ENCODE measurements around the gene PIK3R4. TPM values are rescaled to one million over a fixed set of nuclear protein-coding genes. Genes with fewer than 3 reads are reported as not detected.

The PIK3R4 gene
- total RNA-seq, 2 donors from 2014 or later = 36.8 to 52.8 TPM

DNA sequence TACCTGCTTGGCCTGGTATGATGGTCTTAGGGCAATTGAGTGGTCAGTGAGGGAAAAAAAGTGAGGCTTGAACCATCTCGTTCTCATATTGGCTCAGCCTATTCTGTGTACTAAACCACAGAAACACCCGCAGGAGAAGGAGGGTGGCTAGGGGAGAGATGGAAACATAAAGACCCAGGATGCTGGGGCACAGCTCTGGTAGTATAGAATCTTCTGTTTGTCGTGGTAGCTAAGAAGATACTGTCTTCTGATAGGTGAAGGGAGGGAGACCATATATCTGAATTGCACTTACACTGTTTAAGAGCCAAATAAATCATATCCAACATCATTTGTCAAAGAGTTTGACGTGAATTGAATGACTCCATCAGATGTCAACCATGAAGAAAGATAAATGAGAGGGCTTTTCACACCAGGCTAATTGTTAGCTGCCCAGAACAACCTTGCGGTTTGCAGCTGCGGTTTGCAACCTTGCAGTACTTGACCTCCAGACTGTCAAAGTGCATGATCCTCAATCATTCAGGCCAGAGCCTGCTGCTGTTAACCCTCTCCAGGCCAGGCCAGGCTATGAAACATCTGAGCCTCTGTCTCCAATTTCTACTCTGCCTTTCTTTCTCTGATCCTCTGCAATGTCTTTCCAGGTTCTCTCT is 40.9 kb upstream of the PIK3R4 start:
- Histone ChIP-seq H3K27ac (no peak overlapping the region), H3K4me3 (no peak overlapping the region), H3K27me3 (replicated peaks; ENCODE audit: insufficient read depth) (no peaks in the 10 kb centered on the region), H3K4me1 (replicated peaks) (peaks cover 8% of the 10 kb centered on the region), H3K9me3 (no peaks in the 10 kb centered on the region), H3K36me3 (no peaks in the 10 kb centered on the region)
- TF ChIP-seq POLR2A (IDR thresholded peaks at IDR 0.05) = no peak
- TF ChIP-seq POLR2AphosphoS5 (IDR thresholded peaks at IDR 0.05) = no peak
- TF ChIP-seq, protein P1, sequence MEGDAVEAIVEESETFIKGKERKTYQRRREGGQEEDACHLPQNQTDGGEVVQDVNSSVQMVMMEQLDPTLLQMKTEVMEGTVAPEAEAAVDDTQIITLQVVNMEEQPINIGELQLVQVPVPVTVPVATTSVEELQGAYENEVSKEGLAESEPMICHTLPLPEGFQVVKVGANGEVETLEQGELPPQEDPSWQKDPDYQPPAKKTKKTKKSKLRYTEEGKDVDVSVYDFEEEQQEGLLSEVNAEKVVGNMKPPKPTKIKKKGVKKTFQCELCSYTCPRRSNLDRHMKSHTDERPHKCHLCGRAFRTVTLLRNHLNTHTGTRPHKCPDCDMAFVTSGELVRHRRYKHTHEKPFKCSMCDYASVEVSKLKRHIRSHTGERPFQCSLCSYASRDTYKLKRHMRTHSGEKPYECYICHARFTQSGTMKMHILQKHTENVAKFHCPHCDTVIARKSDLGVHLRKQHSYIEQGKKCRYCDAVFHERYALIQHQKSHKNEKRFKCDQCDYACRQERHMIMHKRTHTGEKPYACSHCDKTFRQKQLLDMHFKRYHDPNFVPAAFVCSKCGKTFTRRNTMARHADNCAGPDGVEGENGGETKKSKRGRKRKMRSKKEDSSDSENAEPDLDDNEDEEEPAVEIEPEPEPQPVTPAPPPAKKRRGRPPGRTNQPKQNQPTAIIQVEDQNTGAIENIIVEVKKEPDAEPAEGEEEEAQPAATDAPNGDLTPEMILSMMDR (IDR thresholded peaks at IDR 0.05) = no peak
- DNase-seq (ENCODE audit: low spot score) = no peak
- WGBS = 70% methylated on average over 6 of the region's 6 CpGs
- intact Hi-C loops (cut with DNase I) = no loop called here

DNA sequence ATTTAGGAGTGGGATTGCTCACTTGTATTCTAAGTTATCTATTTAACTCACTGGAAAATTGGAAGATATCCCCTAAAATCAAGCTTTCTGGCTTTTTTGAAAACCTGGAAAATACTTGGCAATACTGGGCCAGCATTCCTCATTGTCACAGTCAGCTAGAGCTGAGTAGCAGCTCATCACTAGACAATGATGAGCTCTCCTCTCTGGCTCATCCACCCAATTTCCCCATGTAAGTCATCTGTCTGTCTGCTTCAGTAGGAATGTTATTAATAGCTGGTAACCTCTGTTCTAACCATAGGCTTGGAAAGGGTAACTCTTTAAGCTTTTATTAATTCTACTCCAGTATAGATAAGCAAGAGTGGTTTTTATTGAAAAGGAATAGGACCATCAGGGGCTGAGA is 39.7 kb upstream of the PIK3R4 start:
- H3K36me3 ChIP-seq = no peaks in the 10 kb centered on the region
- TF ChIP-seq POLR2A (IDR thresholded peaks at IDR 0.05) (no peak), POLR2AphosphoS5 (IDR thresholded peaks at IDR 0.05) (no peak)
- TF ChIP-seq, protein P1 (IDR thresholded peaks at IDR 0.05) = no peak
- H3K9me3 ChIP-seq = no peaks in the 10 kb centered on the region
- intact Hi-C loops (cut with DNase I) = no loop called here
- H3K27ac ChIP-seq = no peak overlapping the region
- peaks cover 4% of the 10 kb centered on the region for H3K4me1 ChIP-seq (replicated peaks)
- H3K27me3 ChIP-seq (replicated peaks; ENCODE audit: insufficient read depth) = no peaks in the 10 kb centered on the region
- H3K4me3 ChIP-seq = no peak overlapping the region
- DNase-seq (ENCODE audit: low spot score) = no peak

DNA sequence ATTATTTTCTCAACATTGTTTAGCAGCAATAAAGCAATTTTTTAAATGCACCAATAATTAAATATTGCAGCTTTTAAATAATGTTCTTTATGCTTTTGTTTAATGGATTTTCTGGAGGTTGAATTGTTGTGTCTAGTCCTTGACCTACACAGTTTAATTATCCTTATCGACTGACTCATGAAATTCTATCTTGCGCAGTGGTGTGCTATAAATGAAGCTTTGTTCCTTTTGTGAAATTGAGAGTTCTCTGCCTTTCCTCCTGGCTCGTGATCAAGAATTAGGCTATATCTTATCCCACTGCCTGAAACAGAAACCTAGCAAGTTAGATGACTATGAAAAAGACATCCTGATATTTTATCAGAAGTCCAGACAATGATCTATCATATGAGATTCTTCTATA is 37.0 kb upstream of the PIK3R4 start:
- 18% methylated on average over 3 of the region's 3 CpGs for WGBS
- no peaks in the 10 kb centered on the region for H3K4me1 ChIP-seq (replicated peaks)

DNA sequence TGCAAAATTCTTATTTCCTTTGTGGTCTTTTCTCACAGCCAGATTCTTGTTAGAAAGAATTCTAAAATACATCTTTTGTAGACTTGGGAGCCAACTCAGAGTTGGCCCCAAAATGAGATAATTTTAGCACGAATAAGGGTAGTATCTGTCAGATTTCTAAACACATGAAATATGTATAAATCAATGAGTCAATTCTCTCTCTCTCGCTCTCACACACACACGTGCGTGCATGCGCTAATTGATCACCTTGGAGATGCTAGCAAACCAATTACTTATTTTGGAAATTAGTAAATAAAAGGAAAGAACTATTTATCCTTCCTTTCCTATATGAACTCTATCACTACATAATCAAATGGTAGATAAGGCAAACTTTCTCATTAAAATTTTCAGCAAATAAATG is 32.9 kb upstream of the PIK3R4 start:
- Histone ChIP-seq H3K27me3 (replicated peaks; ENCODE audit: insufficient read depth) (no peaks in the 10 kb centered on the region), H3K4me1 (replicated peaks) (no peaks in the 10 kb centered on the region), H3K9me3 (no peaks in the 10 kb centered on the region), H3K36me3 (no peaks in the 10 kb centered on the region), H3K4me3 (no peak overlapping the region), H3K27ac (no peak overlapping the region)
- 81% methylated on average over 5 of the region's 5 CpGs for WGBS
- TF ChIP-seq POLR2A (IDR thresholded peaks at IDR 0.05) = no peak
- TF ChIP-seq POLR2AphosphoS5 (IDR thresholded peaks at IDR 0.05) = no peak
- TF ChIP-seq, protein P1 (IDR thresholded peaks at IDR 0.05) = no peak
- intact Hi-C loops (cut with DNase I) = no loop called here
- DNase-seq (ENCODE audit: low spot score) = no peak

More for the DNA sequence above, 37.0 kb upstream of the PIK3R4 start:
- Histone ChIP-seq H3K27ac (peak overlapping the region in 1 of 2 donors; percentile 22), H3K4me3 (no peak overlapping the region), H3K9me3 (no peaks in the 10 kb centered on the region), H3K36me3 (no peaks in the 10 kb centered on the region), H3K27me3 (replicated peaks; ENCODE audit: insufficient read depth) (no peaks in the 10 kb centered on the region)
- DNase-seq (ENCODE audit: low spot score) = no peak
- TF ChIP-seq POLR2AphosphoS5 (IDR thresholded peaks at IDR 0.05) = peak; percentile 35
- TF ChIP-seq, protein P1 (IDR thresholded peaks at IDR 0.05) = no peak
- TF ChIP-seq POLR2A (IDR thresholded peaks at IDR 0.05) = no peak
- intact Hi-C loops (cut with DNase I) = no loop called here

DNA sequence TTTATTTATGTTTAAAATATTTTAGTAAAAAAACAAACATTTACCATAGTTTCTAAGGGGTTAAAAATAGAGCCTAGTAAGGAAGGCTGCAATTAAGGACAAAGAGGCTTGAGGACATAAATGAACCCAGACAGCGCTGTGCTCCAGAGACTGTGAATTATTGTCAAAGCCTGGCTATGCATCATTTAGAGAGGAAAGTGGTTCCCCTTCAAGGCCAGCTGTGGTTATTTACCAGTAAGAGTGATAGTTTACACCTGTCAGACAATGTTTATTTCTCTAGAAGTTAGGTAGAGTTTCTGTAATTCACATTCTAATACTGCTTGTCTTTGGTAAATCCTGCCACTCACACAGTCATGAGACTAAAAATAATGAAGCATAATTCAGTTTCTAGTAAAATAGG is 32.4 kb upstream of the PIK3R4 start:
- intact Hi-C loops (cut with DNase I) = no loop called here

More for the DNA sequence above, 32.4 kb upstream of the PIK3R4 start:
- no peak overlapping the region for H3K4me3 ChIP-seq
- no peaks in the 10 kb centered on the region for H3K9me3 ChIP-seq
- H3K27ac ChIP-seq = no peak overlapping the region
- no peak for TF ChIP-seq POLR2A (IDR thresholded peaks at IDR 0.05)
- no peak for TF ChIP-seq POLR2AphosphoS5 (IDR thresholded peaks at IDR 0.05)
- TF ChIP-seq, protein P1 (IDR thresholded peaks at IDR 0.05) = no peak
- H3K27me3 ChIP-seq (replicated peaks; ENCODE audit: insufficient read depth) = no peaks in the 10 kb centered on the region
- no peak for DNase-seq (ENCODE audit: low spot score)
- H3K4me1 ChIP-seq (replicated peaks) = no peaks in the 10 kb centered on the region
- 38% methylated on average over 1 of the region's 1 CpG for WGBS
- H3K36me3 ChIP-seq = no peaks in the 10 kb centered on the region
